Gastrocnemius medialis (tissue), 4 donors: ENCODE measurements around the gene DUSP6.

ENCODE experiments used
- POLR2A ChIP-seq, 2 donors: fragments of 450-650 bp; IDR thresholded peaks; one replicate each; pipeline ENCODE4 v1.6.1; 2017; ENCODE audit warnings: antibody characterized with exemption in 2 of 2, mild to moderate bottlenecking in 2 of 2, moderate library complexity in 2 of 2
- TF ChIP-seq, protein P1 (sequence below), 5 experiments: fragments of 450-650 bp in 3 of 5; fragments of 200-600 bp in 2 of 5; sonication (generic) in 2 of 5; IDR thresholded peaks in 4 of 5; conservative IDR thresholded peaks in 1 of 5; 1 replicate in 4 of 5; 2 replicates in 1 of 5; pipeline ENCODE4 v1.5.1; 2016 to 2019; ENCODE audit warnings: antibody characterized with exemption in 5 of 5, mild to moderate bottlenecking in 3 of 5, moderate library complexity in 3 of 5

DNA sequence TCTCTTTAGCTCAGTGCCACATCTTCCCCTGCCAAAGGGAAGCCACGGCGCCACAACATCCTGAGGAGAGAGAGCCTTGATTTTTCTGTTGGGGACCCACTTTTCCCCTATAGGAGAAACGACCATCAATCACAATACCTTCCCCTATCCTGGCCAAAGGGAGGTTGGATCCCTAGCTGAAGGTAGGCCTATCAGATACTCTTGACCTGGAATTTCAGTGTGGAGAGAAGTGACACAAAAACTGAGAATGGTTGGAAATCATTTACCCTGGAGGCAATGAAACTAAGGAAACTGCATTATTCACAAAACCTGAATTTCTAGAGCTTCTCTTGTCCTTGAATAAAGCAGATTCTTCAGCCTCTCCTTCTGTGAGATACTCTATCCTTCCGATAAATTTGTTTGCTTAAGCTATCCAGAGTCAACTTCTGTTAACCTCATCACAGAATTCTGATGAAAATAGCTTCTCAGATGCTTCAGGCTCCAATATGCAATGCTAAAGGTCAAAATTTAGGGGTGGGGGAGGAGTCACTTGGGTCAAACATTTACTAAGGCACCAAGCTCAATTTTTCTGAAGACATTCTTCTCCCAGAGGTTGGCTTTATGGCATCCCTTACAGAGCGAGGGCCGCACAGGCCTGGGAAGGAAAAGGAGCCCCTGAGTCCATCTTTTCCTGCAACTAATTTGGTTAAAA is 27.0 kb upstream of the DUSP6 start:
- TF ChIP-seq, protein P1, sequence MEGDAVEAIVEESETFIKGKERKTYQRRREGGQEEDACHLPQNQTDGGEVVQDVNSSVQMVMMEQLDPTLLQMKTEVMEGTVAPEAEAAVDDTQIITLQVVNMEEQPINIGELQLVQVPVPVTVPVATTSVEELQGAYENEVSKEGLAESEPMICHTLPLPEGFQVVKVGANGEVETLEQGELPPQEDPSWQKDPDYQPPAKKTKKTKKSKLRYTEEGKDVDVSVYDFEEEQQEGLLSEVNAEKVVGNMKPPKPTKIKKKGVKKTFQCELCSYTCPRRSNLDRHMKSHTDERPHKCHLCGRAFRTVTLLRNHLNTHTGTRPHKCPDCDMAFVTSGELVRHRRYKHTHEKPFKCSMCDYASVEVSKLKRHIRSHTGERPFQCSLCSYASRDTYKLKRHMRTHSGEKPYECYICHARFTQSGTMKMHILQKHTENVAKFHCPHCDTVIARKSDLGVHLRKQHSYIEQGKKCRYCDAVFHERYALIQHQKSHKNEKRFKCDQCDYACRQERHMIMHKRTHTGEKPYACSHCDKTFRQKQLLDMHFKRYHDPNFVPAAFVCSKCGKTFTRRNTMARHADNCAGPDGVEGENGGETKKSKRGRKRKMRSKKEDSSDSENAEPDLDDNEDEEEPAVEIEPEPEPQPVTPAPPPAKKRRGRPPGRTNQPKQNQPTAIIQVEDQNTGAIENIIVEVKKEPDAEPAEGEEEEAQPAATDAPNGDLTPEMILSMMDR (IDR thresholded peaks at IDR 0.05 in 4 of 5, conservative IDR thresholded peaks at IDR 0.05 in 1 of 5) = no peak
- TF ChIP-seq POLR2A (IDR thresholded peaks at IDR 0.05) = no peak
